ENCODE results near the gene KLHL29.

DNA sequence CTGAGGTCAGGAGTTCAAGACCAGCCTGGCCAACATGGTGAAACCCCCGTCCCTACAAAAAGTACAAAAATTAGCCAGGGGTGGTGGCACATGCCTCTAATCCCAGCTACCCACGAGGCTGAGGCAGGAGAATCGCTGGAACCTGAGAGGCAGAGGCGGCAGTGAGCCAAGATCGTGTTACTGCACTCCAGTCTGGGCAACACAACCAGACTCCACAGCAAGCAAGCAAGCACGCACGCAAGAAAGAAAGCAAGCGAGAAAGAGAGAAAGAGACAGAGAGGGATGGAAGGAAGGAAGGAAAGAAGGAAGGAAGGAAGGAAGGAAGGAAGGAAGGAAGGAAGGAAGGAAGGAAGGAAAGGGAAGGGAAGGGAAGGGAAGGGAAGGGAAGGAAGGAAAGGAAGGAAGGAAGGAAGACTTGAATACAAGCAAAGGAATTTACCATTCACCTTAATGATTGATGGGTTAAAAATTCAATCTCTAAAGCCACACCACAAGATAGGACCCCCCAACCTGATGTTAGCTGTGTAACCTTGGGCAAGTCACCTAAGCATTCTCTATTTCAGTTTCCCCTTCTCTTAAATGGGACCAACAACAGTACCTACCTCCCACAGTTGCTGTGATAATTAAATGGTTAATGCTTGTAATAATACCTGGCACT is 360.2 kb downstream of the KLHL29 start:
- no peak for TF ChIP-seq EZH2phosphoT487 (IDR thresholded peaks at IDR 0.05; ENCODE audit: insufficient read depth, low read depth)
- no peak for TF ChIP-seq EZH2 (IDR thresholded peaks at IDR 0.05; ENCODE audit: insufficient read depth, poor library complexity, severe bottlenecking)

Measured in GM23248 (cell line).